DOHH2 (cell line): ENCODE results near the gene RASGRF1.

Source experiments
- H3F3A ChIP-seq: fragments of 200-600 bp; sonication (generic), shearing (Covaris generic); 2 replicates; pipeline ENCODE4 v1.6.0; 2016; ENCODE audit warnings: antibody characterized with exemption, mild to moderate bottlenecking; ENCODE audit not compliant: control insufficient read depth, insufficient read depth
- H3K27ac ChIP-seq: fragments of 200-600 bp; sonication (generic); 2 replicates; pipeline ENCODE4 v1.5.1; 2014; ENCODE audit warnings: low read depth, mild to moderate bottlenecking, low read length, moderate library complexity
- H3K27me3 ChIP-seq: fragments of 200-600 bp; sonication (generic); 2 replicates; pipeline ENCODE4 v1.6.1; 2014; ENCODE audit warnings: mild to moderate bottlenecking, low read length, mixed read lengths; ENCODE audit not compliant: control insufficient read depth
- H3K36me3 ChIP-seq: fragments of 200-600 bp; sonication (generic); 2 replicates; pipeline ENCODE4 v1.6.1; 2014; ENCODE audit warnings: mild to moderate bottlenecking, low read length, moderate library complexity, mixed read lengths; ENCODE audit not compliant: control insufficient read depth
- H3K4me1 ChIP-seq: fragments of 200-600 bp; sonication (generic); 2 replicates; pipeline ENCODE4 v1.6.1; 2014; ENCODE audit warnings: mild to moderate bottlenecking, low read length, mixed read lengths; ENCODE audit not compliant: control insufficient read depth
- H3K4me2 ChIP-seq: fragments of 200-600 bp; sonication (generic); 2 replicates; pipeline ENCODE4 v1.6.0; 2014; ENCODE audit warnings: mild to moderate bottlenecking, low read length, moderate library complexity
- H3K4me3 ChIP-seq: fragments of 200-600 bp; sonication (generic); 2 replicates; pipeline ENCODE4 v1.5.1; 2014; ENCODE audit warnings: mild to moderate bottlenecking, low read length, mixed read lengths
- H3K79me2 ChIP-seq: fragments of 200-600 bp; sonication (generic); 2 replicates; pipeline ENCODE4 v1.6.1; 2014; ENCODE audit warnings: mild to moderate bottlenecking, low read length, mixed read lengths; ENCODE audit not compliant: control insufficient read depth
- H3K9me2 ChIP-seq: fragments of 200-600 bp; sonication (generic); replicated peaks from 2 replicates; pipeline ENCODE4 v1.6.1; 2014; ENCODE audit warnings: mild to moderate bottlenecking, low read length, mixed read lengths; ENCODE audit not compliant: control insufficient read depth
- H3K9me3 ChIP-seq: fragments of 200-600 bp; sonication (generic); 2 replicates; pipeline ENCODE4 v1.6.1; 2014; ENCODE audit warnings: antibody characterized with exemption, low read length, mixed read lengths; ENCODE audit not compliant: control insufficient read depth, insufficient read depth
- H4K20me1 ChIP-seq: fragments of 200-600 bp; sonication (generic); 2 replicates; pipeline ENCODE4 v1.6.0; 2014; ENCODE audit warnings: low read depth, mild to moderate bottlenecking, antibody characterized with exemption, low read length, moderate library complexity; ENCODE audit not compliant: control insufficient read depth, insufficient read depth
- CTCF ChIP-seq: fragments of 200-600 bp; sonication (generic); IDR thresholded peaks from one replicate; pipeline ENCODE4 v1.5.1; 2014; ENCODE audit warnings: antibody characterized with exemption, mild to moderate bottlenecking, low read depth, low read length; ENCODE audit not compliant: poor library complexity, severe bottlenecking
- EZH2phosphoT487 ChIP-seq: fragments of 200-600 bp; sonication (generic); IDR thresholded peaks from 2 replicates; pipeline ENCODE4 v1.6.1; 2017; ENCODE audit warnings: borderline replicate concordance, mild to moderate bottlenecking, antibody characterized with exemption, low read length, moderate library complexity, mixed read lengths

RASGRF1 gene

GRCh38 chr15:79018960-79019359, 71.6 kb downstream of the RASGRF1 start:
- Histone ChIP-seq H3K9me2 (no peaks in the 10 kb centered on the region), H3K79me2 (no peaks in the 10 kb centered on the region), H3K27me3 (0 out of 2 replicates have a peak, but pooled peaks cover 2% of the 10 kb centered on the region), H4K20me1 (no peaks in the 10 kb centered on the region), H3K9me3 (no peaks in the 10 kb centered on the region), H3F3A (no peaks in the 10 kb centered on the region), H3K36me3 (no peaks in the 10 kb centered on the region), H3K4me2 (no peak overlapping the region), H3K4me3 (no peak overlapping the region), H3K4me1 (peaks cover 11% of the 10 kb centered on the region), H3K27ac (no peak overlapping the region)
- TF ChIP-seq EZH2phosphoT487 (no peak), CTCF (no peak)

- no peaks in the 10 kb centered on the region for H3K36me3 ChIP-seq
- peaks cover 11% of the 10 kb centered on the region for H3K4me1 ChIP-seq
- no peak overlapping the region for H3K4me2 ChIP-seq
Measured at GRCh38 chr15:79017953-79018352, 72.6 kb downstream of the RASGRF1 start.

GRCh38 chr15:79016527-79017170, 73.9 kb downstream of the RASGRF1 start:
- Histone ChIP-seq H3K4me1 (peaks cover 11% of the 10 kb centered on the region), H3K4me2 (no peak overlapping the region), H3K79me2 (no peaks in the 10 kb centered on the region), H4K20me1 (no peaks in the 10 kb centered on the region), H3K4me3 (no peak overlapping the region), H3K9me2 (no peaks in the 10 kb centered on the region), H3K9me3 (no peaks in the 10 kb centered on the region), H3K36me3 (no peaks in the 10 kb centered on the region), H3K27ac (no peak overlapping the region), H3F3A (no peaks in the 10 kb centered on the region), H3K27me3 (peaks cover 10% of the 10 kb centered on the region)
- TF ChIP-seq CTCF (no peak), EZH2phosphoT487 (no peak)

More at GRCh38 chr15:79017953-79018352, 72.6 kb downstream of the RASGRF1 start:
- Histone ChIP-seq H3K4me3 (no peak overlapping the region), H3F3A (no peaks in the 10 kb centered on the region), H3K27ac (no peak overlapping the region), H3K9me2 (no peaks in the 10 kb centered on the region), H4K20me1 (no peaks in the 10 kb centered on the region), H3K27me3 (peaks cover 7% of the 10 kb centered on the region), H3K79me2 (no peaks in the 10 kb centered on the region), H3K9me3 (no peaks in the 10 kb centered on the region)
- TF ChIP-seq CTCF (no peak), EZH2phosphoT487 (no peak)

- Histone ChIP-seq H3K4me2 (no peak overlapping the region; the same call in 1 of the 2 replicates), H3K27ac (no peak overlapping the region), H3K4me3 (no peak overlapping the region), H3F3A (no peaks in the 10 kb centered on the region), H3K4me1 (peaks cover 11% of the 10 kb centered on the region), H3K9me2 (no peaks in the 10 kb centered on the region), H3K27me3 (peaks cover 10% of the 10 kb centered on the region), H3K9me3 (no peaks in the 10 kb centered on the region), H3K79me2 (no peaks in the 10 kb centered on the region), H3K36me3 (no peaks in the 10 kb centered on the region), H4K20me1 (no peaks in the 10 kb centered on the region)
- TF ChIP-seq EZH2phosphoT487 = no peak
- TF ChIP-seq CTCF = no peak
Measured at GRCh38 chr15:79015416-79015815, 75.2 kb downstream of the RASGRF1 start.
